ENCODE measurements around the gene ZNF710. TPM values are rescaled to one million over a fixed set of nuclear protein-coding genes. Genes with fewer than 3 reads are reported as not detected.

Gene ZNF710
- total and polyA plus RNA-seq, 2 experiments from 2014 or later = 15.9 to 18.2 TPM

- H3K27ac ChIP-seq (ENCODE audit: low read depth) = no peak overlapping the region
- H3K36me3 ChIP-seq (ENCODE audit: insufficient read depth) = no peaks in the 10 kb centered on the region
- no peak overlapping the region for H3K4me2 ChIP-seq
- Mint-ChIP-seq H3K4me3 (no peak overlapping the region), H3K4me1 (peaks cover 2% of the 10 kb centered on the region; the same call in 2 of the 3 replicates), H3K27me3 (ENCODE audit: insufficient read depth, low read depth, poor library complexity) (peaks cover 7% of the 10 kb centered on the region), H3K9me3 (no peaks in the 10 kb centered on the region), H3K36me3 (ENCODE audit: low read depth) (peaks cover 23% of the 10 kb centered on the region), H3K27ac (no peak overlapping the region)
- no peaks in the 10 kb centered on the region for H3K27me3 ChIP-seq (ENCODE audit: insufficient read depth)
- ATAC-seq (peak; percentile 76), DNase-seq (ENCODE audit: low spot score) (peak; percentile 62)
- H3K4me3 ChIP-seq = no peak overlapping the region
- H3F3A ChIP-seq (replicated peaks; ENCODE audit: low read depth) = no peaks in the 10 kb centered on the region; the same call in 1 of the 2 replicates
- no peak for TF ChIP-seq CTCF (conservative IDR thresholded peaks at IDR 0.05; ENCODE audit: low read depth in 2 of 2)
- TF ChIP-seq EZH2 (IDR thresholded peaks at IDR 0.05; ENCODE audit: low read depth, unreplicated experiment) = no peak
- TF ChIP-seq JUNB (IDR thresholded peaks at IDR 0.05; ENCODE audit: unreplicated experiment) = no peak
- no peak for TF ChIP-seq ZNF462 (CRISPR knock-in tag; IDR thresholded peaks at IDR 0.05)
- no peak for TF ChIP-seq ZNF114 (CRISPR knock-in tag; IDR thresholded peaks at IDR 0.05)
- TF ChIP-seq REST (IDR thresholded peaks at IDR 0.05; ENCODE audit: unreplicated experiment) = no peak
- TF ChIP-seq CREB1 (CRISPR knock-in tag; IDR thresholded peaks at IDR 0.05; ENCODE audit: low read depth) = no peak
- TF ChIP-seq STAT1 (IDR thresholded peaks at IDR 0.05; ENCODE audit: unreplicated experiment) = no peak
- TF ChIP-seq EZH2phosphoT487 (IDR thresholded peaks at IDR 0.05; ENCODE audit: unreplicated experiment) = no peak
- TF ChIP-seq ETS1 (IDR thresholded peaks at IDR 0.05) = no peak
- TF ChIP-seq NANOG (IDR thresholded peaks at IDR 0.05; ENCODE audit: borderline replicate concordance) = no peak
- TF ChIP-seq ZNF331 (CRISPR knock-in tag; IDR thresholded peaks at IDR 0.05; ENCODE audit: low read depth) = no peak
- no peak for TF ChIP-seq POLR2AphosphoS5 (IDR thresholded peaks at IDR 0.05; ENCODE audit: low read depth)
- no peaks in the 10 kb centered on the region for H3K79me2 ChIP-seq (replicated peaks; ENCODE audit: insufficient read depth)
- H3K9me2 ChIP-seq (ENCODE audit: insufficient read depth) = no peaks in the 10 kb centered on the region
- H4K20me1 ChIP-seq (replicated peaks; ENCODE audit: insufficient read depth) = peaks cover 5% of the 10 kb centered on the region; the same call in 1 of the 2 replicates
- no peak overlapping the region for H2AFZ ChIP-seq
- no peaks in the 10 kb centered on the region for H3K4me1 ChIP-seq (ENCODE audit: insufficient read depth)
Observed at GRCh38 chr15:90082140-90082715, 81.1 kb downstream of the ZNF710 start.
